NCI-H1417 treated with DMSO at 0.1 percent for 48 hours (cell line): ENCODE results near the gene TRIP13.

ENCODE experiments used
- DNase-seq: peaks from one replicate; lab custom pipeline; 2025; lab: John Stamatoyannopoulos, UW

TRIP13 gene

GRCh38 chr5:953535-954449, 61.1 kb downstream of the TRIP13 start:
- no peak for DNase-seq

- DNase-seq, result no peak
Observed at GRCh38 chr5:955886-956761, 63.4 kb downstream of the TRIP13 start.

GRCh38 chr5:956941-957747, 64.5 kb downstream of the TRIP13 start:
- DNase-seq, result no peak

GRCh38 chr5:957748-958485, 65.2 kb downstream of the TRIP13 start:
- DNase-seq, result no peak

GRCh38 chr5:958701-959571, 66.3 kb downstream of the TRIP13 start:
- DNase-seq, result peak; percentile 8

- no peak for DNase-seq
Observed at GRCh38 chr5:959581-960531, 67.2 kb downstream of the TRIP13 start.

GRCh38 chr5:960551-960950, 67.9 kb downstream of the TRIP13 start:
- DNase-seq, result no peak

GRCh38 chr5:961002-961710, 68.5 kb downstream of the TRIP13 start:
- no peak for DNase-seq

- DNase-seq, result no peak
Observed at GRCh38 chr5:961711-962240, 69.1 kb downstream of the TRIP13 start.

GRCh38 chr5:962386-962785, 69.7 kb downstream of the TRIP13 start:
- no peak for DNase-seq

- no peak for DNase-seq
Observed at GRCh38 chr5:962801-963200, 70.1 kb downstream of the TRIP13 start.

GRCh38 chr5:963310-963672, 70.6 kb downstream of the TRIP13 start:
- DNase-seq, result no peak

- DNase-seq, result no peak
Observed at GRCh38 chr5:963673-964531, 71.2 kb downstream of the TRIP13 start.

- DNase-seq, result no peak
Observed at GRCh38 chr5:964821-965220, 72.1 kb downstream of the TRIP13 start.

- DNase-seq, result no peak
Observed at GRCh38 chr5:965604-966344, 73.1 kb downstream of the TRIP13 start.

GRCh38 chr5:966345-966710, 73.6 kb downstream of the TRIP13 start:
- no peak for DNase-seq

- no peak for DNase-seq
Observed at GRCh38 chr5:966941-967340, 74.3 kb downstream of the TRIP13 start.
